A673 (cell line): ENCODE measurements around the gene ETS2. TPM values are rescaled to one million over a fixed set of nuclear protein-coding genes. Genes with fewer than 3 reads are reported as not detected.

Experiments
- BruUV-seq: library from RNA; stranded (reverse); fragments of 400-500 nt; replicated peaks from 2 replicates; lab custom pipeline; 2021; lab: Mats Ljungman, UMichigan
- CTCF ChIA-PET: fragments of 300-600 bp; sonication (Branson Sonifier 250); formaldehyde crosslinking; loops from one replicate; lab custom pipeline; 2022; ENCODE audit warnings: antibody characterized with exemption; lab: Charles Lee
- POLR2A ChIA-PET: fragments of 300-600 bp; sonication (Branson Sonifier 250); formaldehyde crosslinking; loops from one replicate; lab custom pipeline; 2022; ENCODE audit warnings: antibody characterized with exemption; ENCODE audit not compliant: low non-redundant PET; lab: Charles Lee
- DNase-seq: peaks from one replicate; pipeline ENCODE4 v3.0.0-alpha.2; 2015; ENCODE audit warnings: low spot score
- H3K27ac ChIP-seq: fragments of 200-600 bp; sonication (generic); 2 replicates; pipeline ENCODE4 v1.5.1; 2016; ENCODE audit warnings: mixed run types, low read depth, mild to moderate bottlenecking, mixed read lengths, antibody characterized with exemption, low read length; ENCODE audit not compliant: poor library complexity, severe bottlenecking
- H3K27me3 ChIP-seq: fragments of 200-600 bp; sonication (generic); replicated peaks from 2 replicates; pipeline ENCODE4 v1.6.1; 2017; ENCODE audit warnings: mixed run types, low read depth, mild to moderate bottlenecking, mixed read lengths, antibody characterized with exemption, low read length; ENCODE audit not compliant: insufficient read depth, poor library complexity
- H3K36me3 ChIP-seq: fragments of 200-600 bp; sonication (generic); 2 replicates; pipeline ENCODE4 v1.6.1; 2016; ENCODE audit warnings: mixed run types, mild to moderate bottlenecking, mixed read lengths, antibody characterized with exemption, low read length; ENCODE audit not compliant: insufficient read depth, poor library complexity, severe bottlenecking
- H3K4me1 ChIP-seq: fragments of 200-600 bp; sonication (generic); 2 replicates; pipeline ENCODE4 v1.6.1; 2017; ENCODE audit warnings: mixed run types, mild to moderate bottlenecking, mixed read lengths, antibody characterized with exemption, low read length; ENCODE audit not compliant: insufficient read depth, poor library complexity, severe bottlenecking
- H3K4me3 ChIP-seq: fragments of 200-600 bp; sonication (generic); 2 replicates; pipeline ENCODE4 v1.5.1; 2016; ENCODE audit warnings: low read depth, mixed run types, mild to moderate bottlenecking, mixed read lengths, low read length; ENCODE audit not compliant: poor library complexity, severe bottlenecking
- H3K9me3 ChIP-seq: fragments of 200-600 bp; sonication (generic); 2 replicates; pipeline ENCODE4 v1.6.1; 2016; ENCODE audit warnings: mixed run types, low read depth, mild to moderate bottlenecking, mixed read lengths, antibody characterized with exemption, low read length; ENCODE audit not compliant: poor library complexity, severe bottlenecking
- EZH2 ChIP-seq: fragments of 200-600 bp; sonication (generic); IDR thresholded peaks from 2 replicates; pipeline ENCODE4 v1.6.1; 2017; ENCODE audit warnings: borderline replicate concordance, low read depth, mild to moderate bottlenecking, mixed read lengths, antibody characterized with exemption, low read length; ENCODE audit not compliant: poor library complexity, severe bottlenecking
- intact Hi-C: fragments of 100-400 bp; cut with micrococcal nuclease; formaldehyde crosslinking; loops from one replicate; pipeline ENCODE4 v1.10.0; 2022; ENCODE audit not compliant: unreplicated experiment
- total RNA-seq: library from RNA; stranded (reverse); gene quantifications from 2 replicates; pipeline ENCODE4 v1.2.3, GENCODE V29; 2021
- TF ChIP-seq, protein P1 (sequence below): fragments of 300-800, 200-600 bp; sonication (generic); conservative IDR thresholded peaks from 2 replicates; pipeline ENCODE4 v1.5.1; 2017; ENCODE audit warnings: low read depth, mild to moderate bottlenecking, antibody characterized with exemption, low read length, moderate library complexity, mixed read lengths

ETS2 gene
- total RNA-seq, 1 experiment from 2014 or later: 45.6 TPM

DNA sequence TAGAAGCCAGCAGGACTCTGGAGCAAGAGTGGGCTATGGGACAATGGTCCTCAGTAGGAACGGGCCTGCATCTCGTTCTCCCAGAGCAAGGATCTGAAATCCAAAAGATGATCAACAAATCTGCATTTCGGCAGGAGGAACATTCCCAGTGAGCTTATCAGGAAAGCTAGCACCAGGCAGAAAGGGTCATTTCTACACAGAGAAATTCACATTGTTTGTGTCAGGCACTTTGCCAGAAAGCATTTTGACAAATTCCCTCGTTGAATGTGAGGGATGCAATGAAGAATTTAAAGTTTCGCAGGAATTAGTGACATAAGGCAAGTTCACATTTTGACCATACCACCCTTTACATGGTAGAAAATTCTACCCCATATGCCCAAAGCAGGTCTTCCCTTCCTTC lies 31.6 kb upstream of the ETS2 start:
- CTCF ChIA-PET: no interaction called here
- Histone ChIP-seq H3K4me3 (no peak overlapping the region), H3K27ac (no peak overlapping the region), H3K4me1 (no peaks in the 10 kb centered on the region), H3K36me3 (no peaks in the 10 kb centered on the region), H3K27me3 (no peaks in the 10 kb centered on the region), H3K9me3 (no peaks in the 10 kb centered on the region)
- BruUV-seq: no TSS peak
- TF ChIP-seq EZH2: no peak
- TF ChIP-seq, protein P1, sequence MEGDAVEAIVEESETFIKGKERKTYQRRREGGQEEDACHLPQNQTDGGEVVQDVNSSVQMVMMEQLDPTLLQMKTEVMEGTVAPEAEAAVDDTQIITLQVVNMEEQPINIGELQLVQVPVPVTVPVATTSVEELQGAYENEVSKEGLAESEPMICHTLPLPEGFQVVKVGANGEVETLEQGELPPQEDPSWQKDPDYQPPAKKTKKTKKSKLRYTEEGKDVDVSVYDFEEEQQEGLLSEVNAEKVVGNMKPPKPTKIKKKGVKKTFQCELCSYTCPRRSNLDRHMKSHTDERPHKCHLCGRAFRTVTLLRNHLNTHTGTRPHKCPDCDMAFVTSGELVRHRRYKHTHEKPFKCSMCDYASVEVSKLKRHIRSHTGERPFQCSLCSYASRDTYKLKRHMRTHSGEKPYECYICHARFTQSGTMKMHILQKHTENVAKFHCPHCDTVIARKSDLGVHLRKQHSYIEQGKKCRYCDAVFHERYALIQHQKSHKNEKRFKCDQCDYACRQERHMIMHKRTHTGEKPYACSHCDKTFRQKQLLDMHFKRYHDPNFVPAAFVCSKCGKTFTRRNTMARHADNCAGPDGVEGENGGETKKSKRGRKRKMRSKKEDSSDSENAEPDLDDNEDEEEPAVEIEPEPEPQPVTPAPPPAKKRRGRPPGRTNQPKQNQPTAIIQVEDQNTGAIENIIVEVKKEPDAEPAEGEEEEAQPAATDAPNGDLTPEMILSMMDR: no peak
- POLR2A ChIA-PET: no interaction called here
- DNase-seq: no peak
- intact Hi-C loops: no loop called here

- H3K9me3 ChIP-seq: no peaks in the 10 kb centered on the region
- H3K4me3 ChIP-seq: no peak overlapping the region
- H3K27me3 ChIP-seq: no peaks in the 10 kb centered on the region
- ChIA-PET CTCF (no interaction called here), POLR2A (no interaction called here)
- BruUV-seq: no TSS peak
- no peak for DNase-seq
- TF ChIP-seq, protein P1: no peak
- TF ChIP-seq EZH2: no peak
- intact Hi-C loops: no loop called here
- no peak overlapping the region for H3K27ac ChIP-seq
- H3K36me3 ChIP-seq: no peaks in the 10 kb centered on the region
- no peaks in the 10 kb centered on the region for H3K4me1 ChIP-seq
Measured at GRCh38 chr21:38774586-38775285, 31.0 kb upstream of the ETS2 start.

DNA sequence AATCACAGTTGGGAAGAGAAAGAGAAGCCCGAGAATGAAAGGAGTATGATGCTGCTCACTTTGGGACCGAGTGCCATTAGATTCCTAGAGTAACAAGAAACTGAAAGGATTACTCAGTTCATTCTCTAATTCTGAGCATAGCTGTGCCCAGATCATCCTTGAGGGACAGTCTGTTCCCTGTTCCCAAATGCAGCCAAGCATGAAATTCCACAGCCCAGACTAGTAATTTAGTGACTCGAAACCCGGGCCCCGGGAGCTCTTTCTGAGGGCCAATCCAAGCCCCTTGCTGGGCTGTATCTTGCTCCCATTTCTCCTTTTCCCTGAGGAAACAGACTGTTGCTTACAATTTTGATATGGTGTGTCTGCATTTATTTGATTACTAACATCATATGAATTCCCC lies 30.0 kb upstream of the ETS2 start:
- no peaks in the 10 kb centered on the region for H3K4me1 ChIP-seq
- no peak overlapping the region for H3K27ac ChIP-seq
- intact Hi-C loops: no loop called here
- no peak overlapping the region for H3K4me3 ChIP-seq
- no peaks in the 10 kb centered on the region for H3K9me3 ChIP-seq
- H3K36me3 ChIP-seq: no peaks in the 10 kb centered on the region
- no peak for DNase-seq
- POLR2A ChIA-PET: no interaction called here
- no TSS peak for BruUV-seq
- TF ChIP-seq, protein P1: no peak
- TF ChIP-seq EZH2: no peak
- CTCF ChIA-PET: no interaction called here
- no peaks in the 10 kb centered on the region for H3K27me3 ChIP-seq
